ENCODE measurements around the gene SUV39H1. TPM values are rescaled to one million over a fixed set of nuclear protein-coding genes. Genes with fewer than 3 reads are reported as not detected.
"Not testable (repeated sequence)": the region's sequence is repeated elsewhere in the genome, so short reads cannot be mapped to it uniquely, and the experiment has no call there.

Gene SUV39H1
- total and polyA plus RNA-seq, 9 donors, result 3.1 to 5.6 (median 4.5) TPM

GRCh38 chrX:48683411-48683982 lies 13.0 kb upstream of the SUV39H1 start, which contains the start of gene WAS:
TSS of gene WAS (plus strand) at chrX:48683799. CDS start at chrX:48683854, 55 bp downstream.
- H3K4me3 ChIP-seq (ENCODE audit: low read length), result peak within 1 kb of the TSS; percentile 5
- peak within 1 kb of the TSS; percentile 51 for H3K27ac ChIP-seq (ENCODE audit: low read length)
- H3K9me3 ChIP-seq (replicated peaks; ENCODE audit: control insufficient read depth, low read depth, low read length), result no peaks in the 10 kb centered on the region
- H3K36me3 ChIP-seq (ENCODE audit: control insufficient read depth, insufficient read depth, low read length), result no peaks in the 10 kb centered on the region
- peak; percentile 45 for DNase-seq
- 68% methylated on average over 9 of the region's 13 CpGs for WGBS (ENCODE audit: insufficient coverage)
- no peaks in the 10 kb centered on the region for H3K4me1 ChIP-seq (ENCODE audit: control insufficient read depth, insufficient read depth, low read length)
- peaks cover 13% of the 10 kb centered on the region for H3K27me3 ChIP-seq (ENCODE audit: control insufficient read depth, insufficient read depth, low read length)

GRCh38 chrX:48684134-48684533 lies 12.4 kb upstream of the SUV39H1 start:
- WGBS (ENCODE audit: insufficient coverage), result 72% methylated on average over 7 of the region's 7 CpGs
- no peak for DNase-seq
- no peak overlapping the region for H3K27ac ChIP-seq (ENCODE audit: low read length)
- no peaks in the 10 kb centered on the region for H3K9me3 ChIP-seq (replicated peaks; ENCODE audit: control insufficient read depth, low read depth, low read length)
- H3K4me3 ChIP-seq (ENCODE audit: low read length), result peak overlapping the region; percentile 5
- no peaks in the 10 kb centered on the region for H3K4me1 ChIP-seq (ENCODE audit: control insufficient read depth, insufficient read depth, low read length)
- peaks cover 13% of the 10 kb centered on the region for H3K27me3 ChIP-seq (ENCODE audit: control insufficient read depth, insufficient read depth, low read length)
- H3K36me3 ChIP-seq (ENCODE audit: control insufficient read depth, insufficient read depth, low read length), result no peaks in the 10 kb centered on the region

GRCh38 chrX:48685416-48685815 lies 11.1 kb upstream of the SUV39H1 start:
- H3K4me1 ChIP-seq (ENCODE audit: control insufficient read depth, insufficient read depth, low read length), result no peaks in the 10 kb centered on the region
- DNase-seq, result no peak
- WGBS (ENCODE audit: insufficient coverage), result 77% methylated on average over 9 of the region's 12 CpGs
- no peak overlapping the region for H3K27ac ChIP-seq (ENCODE audit: low read length)
- peaks cover 12% of the 10 kb centered on the region for H3K27me3 ChIP-seq (ENCODE audit: control insufficient read depth, insufficient read depth, low read length)
- H3K36me3 ChIP-seq (ENCODE audit: control insufficient read depth, insufficient read depth, low read length), result no peaks in the 10 kb centered on the region
- H3K9me3 ChIP-seq (replicated peaks; ENCODE audit: control insufficient read depth, low read depth, low read length), result no peaks in the 10 kb centered on the region
- H3K4me3 ChIP-seq (ENCODE audit: low read length), result no peak overlapping the region

GRCh38 chrX:48688531-48689150 lies 7.9 kb upstream of the SUV39H1 start:
- no peaks in the 10 kb centered on the region for H3K4me1 ChIP-seq (ENCODE audit: control insufficient read depth, insufficient read depth, low read length)
- WGBS (ENCODE audit: insufficient coverage), result 37% methylated on average over 2 of the region's 19 CpGs
- no peaks in the 10 kb centered on the region for H3K36me3 ChIP-seq (ENCODE audit: control insufficient read depth, insufficient read depth, low read length)
- H3K9me3 ChIP-seq (replicated peaks; ENCODE audit: control insufficient read depth, low read depth, low read length), result no peaks in the 10 kb centered on the region
- peaks cover 12% of the 10 kb centered on the region for H3K27me3 ChIP-seq (ENCODE audit: control insufficient read depth, insufficient read depth, low read length)
- no peak for DNase-seq
- H3K27ac ChIP-seq (ENCODE audit: low read length), result no peak overlapping the region
- H3K4me3 ChIP-seq (ENCODE audit: low read length), result no peak overlapping the region

GRCh38 chrX:48689208-48689920 lies 7.2 kb upstream of the SUV39H1 start:
- DNase-seq, result no peak
- no peak overlapping the region for H3K4me3 ChIP-seq (ENCODE audit: low read length)
- no peaks in the 10 kb centered on the region for H3K36me3 ChIP-seq (ENCODE audit: control insufficient read depth, insufficient read depth, low read length)
- peaks cover 12% of the 10 kb centered on the region for H3K27me3 ChIP-seq (ENCODE audit: control insufficient read depth, insufficient read depth, low read length)
- no peaks in the 10 kb centered on the region for H3K4me1 ChIP-seq (ENCODE audit: control insufficient read depth, insufficient read depth, low read length)
- 23% methylated on average over 3 of the region's 11 CpGs for WGBS (ENCODE audit: insufficient coverage)
- no peak overlapping the region for H3K27ac ChIP-seq (ENCODE audit: low read length)
- H3K9me3 ChIP-seq (replicated peaks; ENCODE audit: control insufficient read depth, low read depth, low read length), result no peaks in the 10 kb centered on the region

- not testable (repeated sequence) for H3K4me3 ChIP-seq (ENCODE audit: low read length); H3K9me3 ChIP-seq (replicated peaks; ENCODE audit: control insufficient read depth, low read depth, low read length); DNase-seq; H3K27ac ChIP-seq (ENCODE audit: low read length); H3K36me3 ChIP-seq (ENCODE audit: control insufficient read depth, insufficient read depth, low read length); H3K27me3 ChIP-seq (ENCODE audit: control insufficient read depth, insufficient read depth, low read length)
- peaks cover 15% of the 10 kb centered on the region for H3K4me1 ChIP-seq (ENCODE audit: control insufficient read depth, insufficient read depth, low read length)
- 86% methylated on average over 1 of the region's 5 CpGs for WGBS (ENCODE audit: insufficient coverage)
These were observed 4.8 kb upstream of the SUV39H1 start for GRCh38 chrX:48691746-48692145.

- Histone ChIP-seq H3K27me3 (ENCODE audit: control insufficient read depth, insufficient read depth, low read length) (peaks cover 8% of the 10 kb centered on the region), H3K4me3 (ENCODE audit: low read length) (no peak overlapping the region), H3K9me3 (replicated peaks; ENCODE audit: control insufficient read depth, low read depth, low read length) (no peaks in the 10 kb centered on the region), H3K36me3 (ENCODE audit: control insufficient read depth, insufficient read depth, low read length) (peaks cover 6% of the 10 kb centered on the region), H3K27ac (ENCODE audit: low read length) (no peak overlapping the region), H3K4me1 (ENCODE audit: control insufficient read depth, insufficient read depth, low read length) (peaks cover 19% of the 10 kb centered on the region)
- no peak for DNase-seq
- 52% methylated on average over 14 of the region's 15 CpGs for WGBS (ENCODE audit: insufficient coverage)
These were observed 1.6 kb upstream of the SUV39H1 start for GRCh38 chrX:48694776-48695533.

- Histone ChIP-seq H3K4me1 (ENCODE audit: control insufficient read depth, insufficient read depth, low read length) (peaks cover 19% of the 10 kb centered on the region), H3K36me3 (ENCODE audit: control insufficient read depth, insufficient read depth, low read length) (peaks cover 11% of the 10 kb centered on the region), H3K27me3 (ENCODE audit: control insufficient read depth, insufficient read depth, low read length) (peaks cover 6% of the 10 kb centered on the region), H3K4me3 (ENCODE audit: low read length) (peak overlapping the region; percentile 53), H3K27ac (ENCODE audit: low read length) (peak overlapping the region; percentile 79), H3K9me3 (replicated peaks; ENCODE audit: control insufficient read depth, low read depth, low read length) (no peaks in the 10 kb centered on the region)
- peak; percentile 8 for DNase-seq
- 53% methylated on average over 14 of the region's 14 CpGs for WGBS (ENCODE audit: insufficient coverage)
These were observed 1.0 kb upstream of the SUV39H1 start for GRCh38 chrX:48695534-48695896.

- H3K36me3 ChIP-seq (ENCODE audit: control insufficient read depth, insufficient read depth, low read length), result peaks cover 15% of the 10 kb centered on the region
- 38% methylated on average over 8 of the region's 8 CpGs for WGBS (ENCODE audit: insufficient coverage)
These were observed 621 bp upstream of the SUV39H1 start for GRCh38 chrX:48695925-48696300.

More at GRCh38 chrX:48695925-48696300, 621 bp upstream of the SUV39H1 start:
- Histone ChIP-seq H3K27ac (ENCODE audit: low read length) (peak overlapping the region; percentile 79), H3K27me3 (ENCODE audit: control insufficient read depth, insufficient read depth, low read length) (peaks cover 6% of the 10 kb centered on the region), H3K4me3 (ENCODE audit: low read length) (peak overlapping the region; percentile 53), H3K9me3 (replicated peaks; ENCODE audit: control insufficient read depth, low read depth, low read length) (no peaks in the 10 kb centered on the region), H3K4me1 (ENCODE audit: control insufficient read depth, insufficient read depth, low read length) (peaks cover 19% of the 10 kb centered on the region)
- no peak for DNase-seq
